HL-60 (cell line): ENCODE measurements around the gene TAB2.

Source experiments
- REST ChIP-seq: IDR thresholded peaks from 2 replicates; pipeline ENCODE4 v1.6.1; 2012; ENCODE audit warnings: low read depth; ENCODE audit not compliant: insufficient replicate concordance
- TF ChIP-seq, protein P1 (sequence below): IDR thresholded peaks from one replicate; pipeline ENCODE4 v1.5.1; 2011; ENCODE audit warnings: low read length, control low read depth, inconsistent platforms; ENCODE audit not compliant: insufficient read depth

- TF ChIP-seq, protein P1, sequence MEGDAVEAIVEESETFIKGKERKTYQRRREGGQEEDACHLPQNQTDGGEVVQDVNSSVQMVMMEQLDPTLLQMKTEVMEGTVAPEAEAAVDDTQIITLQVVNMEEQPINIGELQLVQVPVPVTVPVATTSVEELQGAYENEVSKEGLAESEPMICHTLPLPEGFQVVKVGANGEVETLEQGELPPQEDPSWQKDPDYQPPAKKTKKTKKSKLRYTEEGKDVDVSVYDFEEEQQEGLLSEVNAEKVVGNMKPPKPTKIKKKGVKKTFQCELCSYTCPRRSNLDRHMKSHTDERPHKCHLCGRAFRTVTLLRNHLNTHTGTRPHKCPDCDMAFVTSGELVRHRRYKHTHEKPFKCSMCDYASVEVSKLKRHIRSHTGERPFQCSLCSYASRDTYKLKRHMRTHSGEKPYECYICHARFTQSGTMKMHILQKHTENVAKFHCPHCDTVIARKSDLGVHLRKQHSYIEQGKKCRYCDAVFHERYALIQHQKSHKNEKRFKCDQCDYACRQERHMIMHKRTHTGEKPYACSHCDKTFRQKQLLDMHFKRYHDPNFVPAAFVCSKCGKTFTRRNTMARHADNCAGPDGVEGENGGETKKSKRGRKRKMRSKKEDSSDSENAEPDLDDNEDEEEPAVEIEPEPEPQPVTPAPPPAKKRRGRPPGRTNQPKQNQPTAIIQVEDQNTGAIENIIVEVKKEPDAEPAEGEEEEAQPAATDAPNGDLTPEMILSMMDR = no peak
- TF ChIP-seq REST = no peak
Measured at GRCh38 chr6:149454346-149454848, 136.9 kb downstream of the TAB2 start.
